SU-DHL-6 (cell line): ENCODE data around the gene SPTAN1.

Experiments
- EZH2phosphoT487 ChIP-seq: fragments of 200-600 bp; sonication (generic), shearing (Covaris generic); conservative IDR thresholded peaks from 2 replicates; pipeline ENCODE4 v1.6.1; 2018; ENCODE audit warnings: mild to moderate bottlenecking, antibody characterized with exemption, low read length, moderate library complexity, mixed read lengths
- TF ChIP-seq, protein P1 (sequence below): fragments of 200-600 bp; sonication (generic); IDR thresholded peaks from one replicate; pipeline ENCODE4 v1.5.1; 2017; ENCODE audit warnings: antibody characterized with exemption, mild to moderate bottlenecking, low read length, moderate library complexity; ENCODE audit not compliant: insufficient read depth, poor library complexity, severe bottlenecking

GRCh38 chr9:128552744-128553440 is 505 bp downstream of the SPTAN1 start:
- TF ChIP-seq, protein P1, sequence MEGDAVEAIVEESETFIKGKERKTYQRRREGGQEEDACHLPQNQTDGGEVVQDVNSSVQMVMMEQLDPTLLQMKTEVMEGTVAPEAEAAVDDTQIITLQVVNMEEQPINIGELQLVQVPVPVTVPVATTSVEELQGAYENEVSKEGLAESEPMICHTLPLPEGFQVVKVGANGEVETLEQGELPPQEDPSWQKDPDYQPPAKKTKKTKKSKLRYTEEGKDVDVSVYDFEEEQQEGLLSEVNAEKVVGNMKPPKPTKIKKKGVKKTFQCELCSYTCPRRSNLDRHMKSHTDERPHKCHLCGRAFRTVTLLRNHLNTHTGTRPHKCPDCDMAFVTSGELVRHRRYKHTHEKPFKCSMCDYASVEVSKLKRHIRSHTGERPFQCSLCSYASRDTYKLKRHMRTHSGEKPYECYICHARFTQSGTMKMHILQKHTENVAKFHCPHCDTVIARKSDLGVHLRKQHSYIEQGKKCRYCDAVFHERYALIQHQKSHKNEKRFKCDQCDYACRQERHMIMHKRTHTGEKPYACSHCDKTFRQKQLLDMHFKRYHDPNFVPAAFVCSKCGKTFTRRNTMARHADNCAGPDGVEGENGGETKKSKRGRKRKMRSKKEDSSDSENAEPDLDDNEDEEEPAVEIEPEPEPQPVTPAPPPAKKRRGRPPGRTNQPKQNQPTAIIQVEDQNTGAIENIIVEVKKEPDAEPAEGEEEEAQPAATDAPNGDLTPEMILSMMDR, result no peak
- TF ChIP-seq EZH2phosphoT487, result no peak
